ENCODE results near the gene CDC14A. TPM values are rescaled to one million over a fixed set of nuclear protein-coding genes. Genes with fewer than 3 reads are reported as not detected.
"Not testable (repeated sequence)": the region's sequence is repeated elsewhere in the genome, so short reads cannot be mapped to it uniquely, and the experiment has no call there.

Gene CDC14A
- total RNA-seq, 4 donors from 2014 or later, result 6.6 to 12.2 (median 7.4) TPM

GRCh38 chr1:100397681-100398080 is 45.4 kb downstream of the CDC14A start:
- no peaks in the 10 kb centered on the region for H3K9me3 ChIP-seq
- intact Hi-C loops (cut with DNase I), result no loop called here
- no peak overlapping the region for H3K4me3 ChIP-seq
- TF ChIP-seq POLR2AphosphoS5 (IDR thresholded peaks at IDR 0.05), result no peak
- no peak for TF ChIP-seq POLR2A (IDR thresholded peaks at IDR 0.05; ENCODE audit: low read depth)
- no peak for TF ChIP-seq EP300 (IDR thresholded peaks at IDR 0.05)
- H3K4me1 ChIP-seq, result peaks cover 0 to 16% (median 4%) of the 10 kb centered on the region in 4 donors
- DNase-seq (ENCODE audit: extremely low spot score), result no peak
- no peak overlapping the region for H3K27ac ChIP-seq (replicated peaks in 1 of 4)
- H3K36me3 ChIP-seq, result peaks cover 0 to 15% (median 3%) of the 10 kb centered on the region in 4 donors
- H3K27me3 ChIP-seq, result no peaks in the 10 kb centered on the region

- intact Hi-C loops (cut with DNase I), result no loop called here
- H3K27ac ChIP-seq (replicated peaks in 1 of 4), result no peak overlapping the region
- H3K4me1 ChIP-seq, result peaks cover 0 to 16% (median 4%) of the 10 kb centered on the region in 4 donors
- no peak overlapping the region for H3K4me3 ChIP-seq
- DNase-seq (ENCODE audit: extremely low spot score), result no peak
- H3K36me3 ChIP-seq, result peaks cover 0 to 13% (median 2%) of the 10 kb centered on the region in 4 donors
- TF ChIP-seq EP300 (IDR thresholded peaks at IDR 0.05), result no peak
- TF ChIP-seq POLR2AphosphoS5 (IDR thresholded peaks at IDR 0.05), result no peak
- no peak for TF ChIP-seq CTCF (IDR thresholded peaks at IDR 0.05)
- no peak for TF ChIP-seq POLR2A (IDR thresholded peaks at IDR 0.05; ENCODE audit: low read depth)
- no peaks in the 10 kb centered on the region for H3K9me3 ChIP-seq
- 91% methylated on average over 2 of the region's 2 CpGs for WGBS
- no peaks in the 10 kb centered on the region for H3K27me3 ChIP-seq
These were observed 46.3 kb downstream of the CDC14A start for GRCh38 chr1:100398648-100399047.

GRCh38 chr1:100400404-100400803 is 48.1 kb downstream of the CDC14A start:
- DNase-seq (ENCODE audit: extremely low spot score), result no peak
- Histone ChIP-seq H3K36me3 (peaks cover 0 to 5% (median 0%) of the 10 kb centered on the region in 4 donors), H3K9me3 (no peaks in the 10 kb centered on the region), H3K4me1 (peaks cover 0 to 12% (median 4%) of the 10 kb centered on the region in 4 donors), H3K27me3 (no peaks in the 10 kb centered on the region), H3K4me3 (no peak overlapping the region), H3K27ac (replicated peaks in 1 of 4) (no peak overlapping the region)
- WGBS, result 63% methylated on average over 2 of the region's 2 CpGs
- intact Hi-C loops (cut with DNase I), result no loop called here
- TF ChIP-seq EP300 (IDR thresholded peaks at IDR 0.05) (no peak), POLR2AphosphoS5 (IDR thresholded peaks at IDR 0.05) (peak in 1 of 2 donors; percentile 40), CTCF (IDR thresholded peaks at IDR 0.05) (no peak)

GRCh38 chr1:100404821-100405220 is 52.5 kb downstream of the CDC14A start:
- TF ChIP-seq POLR2AphosphoS5 (IDR thresholded peaks at IDR 0.05) (no peak), CTCF (IDR thresholded peaks at IDR 0.05) (no peak), POLR2A (IDR thresholded peaks at IDR 0.05; ENCODE audit: low read depth) (no peak), EP300 (IDR thresholded peaks at IDR 0.05) (no peak)
- no peaks in the 10 kb centered on the region for H3K27me3 ChIP-seq
- no peaks in the 10 kb centered on the region for H3K9me3 ChIP-seq
- WGBS, result 87% methylated on average over 2 of the region's 2 CpGs
- intact Hi-C loops (cut with DNase I), result no loop called here
- H3K27ac ChIP-seq (replicated peaks in 1 of 4), result no peak overlapping the region
- peaks cover 0 to 5% (median 0%) of the 10 kb centered on the region in 4 donors for H3K36me3 ChIP-seq
- no peak for DNase-seq (ENCODE audit: extremely low spot score)
- H3K4me3 ChIP-seq, result no peak overlapping the region
- H3K4me1 ChIP-seq, result peaks cover 0 to 9% (median 3%) of the 10 kb centered on the region in 4 donors

GRCh38 chr1:100405902-100406301 is 53.6 kb downstream of the CDC14A start:
- intact Hi-C loops (cut with DNase I); DNase-seq (ENCODE audit: extremely low spot score); H3K4me3 ChIP-seq; H3K4me1 ChIP-seq; H3K27me3 ChIP-seq; H3K36me3 ChIP-seq; H3K27ac ChIP-seq (replicated peaks in 1 of 4); H3K9me3 ChIP-seq: not testable (repeated sequence)
- 98% methylated on average over 5 of the region's 5 CpGs for WGBS

GRCh38 chr1:100407390-100407789 is 55.1 kb downstream of the CDC14A start:
- WGBS, result 94% methylated on average over 3 of the region's 3 CpGs
- H3K9me3 ChIP-seq; DNase-seq (ENCODE audit: extremely low spot score); H3K4me1 ChIP-seq; H3K36me3 ChIP-seq; H3K27me3 ChIP-seq; H3K4me3 ChIP-seq; H3K27ac ChIP-seq (replicated peaks in 1 of 4); intact Hi-C loops (cut with DNase I): not testable (repeated sequence)
